Body of pancreas (tissue), 4 donors: ENCODE measurements around the gene SGMS2. TPM values are rescaled to one million over a fixed set of nuclear protein-coding genes. Genes with fewer than 3 reads are reported as not detected.

ENCODE experiments used
- ATAC-seq: fragments of 150-250 bp; one replicate; pipeline ENCODE4 v1.9.1; 2016
- DNase-seq, 4 donors: peaks; one replicate each; pipeline ENCODE4 v3.0.0-alpha.2; 2019
- H3K27ac ChIP-seq, 4 donors: fragments of 200-600 bp; sonication (generic); 1 replicate in 3 of 4; 2 replicates in 1 of 4; pipeline versions ENCODE4 v1.5.1 to v1.6.1; 2016 to 2019; ENCODE audit warnings: mild to moderate bottlenecking in 1 of 4, mixed read lengths in 1 of 4, moderate library complexity in 1 of 4
- H3K27me3 ChIP-seq, 2 donors: fragments of 200-600 bp; sonication (generic); one replicate each; pipeline ENCODE4 v1.6.0; 2016; ENCODE audit warnings: mild to moderate bottlenecking in 1 of 2
- H3K36me3 ChIP-seq, 2 donors: fragments of 200-600 bp; sonication (generic); replicated peaks in 1 of 2; 2 replicates each; pipeline ENCODE4 v1.5.1; 2016; ENCODE audit warnings: low read depth in 2 of 2; ENCODE audit not compliant: insufficient read depth in 1 of 2
- H3K4me1 ChIP-seq: fragments of 200-600 bp; sonication (generic); one replicate; pipeline ENCODE4 v1.6.0; 2016
- H3K4me3 ChIP-seq, 2 donors: fragments of 200-600 bp; sonication (generic); 1 replicate in 1 of 2; 2 replicates in 1 of 2; pipeline ENCODE4 v1.5.1; 2016 to 2019
- H3K9me3 ChIP-seq, 3 donors: fragments of 200-600 bp; sonication (generic); 1 replicate in 2 of 3; 2 replicates in 1 of 3; pipeline ENCODE4 v1.5.1; 2016
- POLR2A ChIP-seq, 3 donors: fragments of 450-650 bp; IDR thresholded peaks; one replicate each; pipeline ENCODE4 v1.6.1; 2016; ENCODE audit warnings: antibody characterized with exemption in 3 of 3, mild to moderate bottlenecking in 2 of 3
- WGBS, 2 donors: methylation state at CpG; one replicate each; pipeline ENCODE4 v1.1.5; 2017; 5-methylcytosine and 5-hydroxymethylcytosine counted together
- intact Hi-C: fragments of 100-400 bp; cut with DNase I; formaldehyde crosslinking; loops from one replicate; pipeline ENCODE4 v1.15.1; 2023
- total RNA-seq, 2 donors: library from RNA; depleted of rRNA; stranded (reverse); fragments of >200 nt; gene quantifications; one replicate each; pipeline ENCODE4 v1.1.0, GENCODE V29; 2016
- TF ChIP-seq, protein P1 (sequence below), 7 experiments: fragments of 450-650 bp in 4 of 7; fragments of 200-600 bp in 3 of 7; sonication (generic) in 3 of 7; IDR thresholded peaks; one replicate each; pipeline ENCODE4 v1.5.1; 2016 to 2019; ENCODE audit warnings: antibody characterized with exemption in 7 of 7

SGMS2 gene
- total RNA-seq, 2 donors from 2014 or later = 32.2 to 36.9 TPM

DNA sequence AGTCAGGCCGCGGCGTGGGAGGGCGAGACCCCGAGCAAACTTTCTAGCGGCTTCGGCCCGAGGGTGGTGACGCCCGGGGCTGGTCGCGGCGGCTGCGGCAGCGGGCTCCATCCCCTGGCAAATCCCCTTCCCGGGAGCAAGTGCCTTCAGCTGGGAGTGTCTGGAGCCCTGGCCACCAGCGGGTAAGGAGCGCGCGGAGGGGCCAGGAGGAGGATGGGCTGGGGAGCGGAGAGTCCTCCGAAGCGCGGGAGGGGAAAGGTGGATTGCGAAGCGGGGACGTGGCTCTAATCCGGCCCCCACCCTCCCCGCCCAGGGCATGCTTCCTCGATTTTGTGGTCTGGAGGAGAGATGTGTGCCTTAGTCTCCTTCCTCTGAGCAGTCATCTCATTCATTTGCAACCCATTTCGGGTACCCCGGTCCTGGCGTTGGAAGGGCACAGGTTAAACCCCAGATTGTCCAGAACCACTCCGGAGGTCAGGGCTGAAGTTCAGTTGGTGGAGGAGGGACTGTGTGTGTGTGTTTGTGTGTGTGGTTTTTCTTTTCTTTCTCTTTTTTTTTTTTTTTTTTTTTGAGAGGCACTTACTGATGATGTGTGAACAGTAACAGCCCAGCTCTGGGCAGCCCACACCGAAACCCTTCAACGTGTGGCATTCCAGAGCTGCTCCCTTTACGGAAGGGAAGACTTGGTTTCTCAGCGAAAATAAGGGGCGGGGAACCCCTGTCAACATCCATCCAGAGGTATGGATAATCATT, 516 bp downstream of the SGMS2 start:
- no peaks in the 10 kb centered on the region for H3K36me3 ChIP-seq
- no peaks in the 10 kb centered on the region for H3K9me3 ChIP-seq
- H3K4me1 ChIP-seq = peaks cover 29% of the 10 kb centered on the region
- DNase-seq (peak; percentile 69 to 79 (median 78)), ATAC-seq (peak; percentile 60)
- intact Hi-C loops = no loop called here
- H3K27me3 ChIP-seq = no peaks in the 10 kb centered on the region
- H3K4me3 ChIP-seq = peak overlapping the region; percentile 58 to 67
- peak in 2 of 3 donors; percentile 54 to 63 for TF ChIP-seq POLR2A (IDR thresholded peaks at IDR 0.05)
- TF ChIP-seq, protein P1, sequence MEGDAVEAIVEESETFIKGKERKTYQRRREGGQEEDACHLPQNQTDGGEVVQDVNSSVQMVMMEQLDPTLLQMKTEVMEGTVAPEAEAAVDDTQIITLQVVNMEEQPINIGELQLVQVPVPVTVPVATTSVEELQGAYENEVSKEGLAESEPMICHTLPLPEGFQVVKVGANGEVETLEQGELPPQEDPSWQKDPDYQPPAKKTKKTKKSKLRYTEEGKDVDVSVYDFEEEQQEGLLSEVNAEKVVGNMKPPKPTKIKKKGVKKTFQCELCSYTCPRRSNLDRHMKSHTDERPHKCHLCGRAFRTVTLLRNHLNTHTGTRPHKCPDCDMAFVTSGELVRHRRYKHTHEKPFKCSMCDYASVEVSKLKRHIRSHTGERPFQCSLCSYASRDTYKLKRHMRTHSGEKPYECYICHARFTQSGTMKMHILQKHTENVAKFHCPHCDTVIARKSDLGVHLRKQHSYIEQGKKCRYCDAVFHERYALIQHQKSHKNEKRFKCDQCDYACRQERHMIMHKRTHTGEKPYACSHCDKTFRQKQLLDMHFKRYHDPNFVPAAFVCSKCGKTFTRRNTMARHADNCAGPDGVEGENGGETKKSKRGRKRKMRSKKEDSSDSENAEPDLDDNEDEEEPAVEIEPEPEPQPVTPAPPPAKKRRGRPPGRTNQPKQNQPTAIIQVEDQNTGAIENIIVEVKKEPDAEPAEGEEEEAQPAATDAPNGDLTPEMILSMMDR (IDR thresholded peaks at IDR 0.05) = no peak
- 0 to 1% methylated on average over 10 to 24 of the region's 39 CpGs for WGBS, 2 donors
- H3K27ac ChIP-seq = peak overlapping the region; percentile 98 to 99 (median 98)

DNA sequence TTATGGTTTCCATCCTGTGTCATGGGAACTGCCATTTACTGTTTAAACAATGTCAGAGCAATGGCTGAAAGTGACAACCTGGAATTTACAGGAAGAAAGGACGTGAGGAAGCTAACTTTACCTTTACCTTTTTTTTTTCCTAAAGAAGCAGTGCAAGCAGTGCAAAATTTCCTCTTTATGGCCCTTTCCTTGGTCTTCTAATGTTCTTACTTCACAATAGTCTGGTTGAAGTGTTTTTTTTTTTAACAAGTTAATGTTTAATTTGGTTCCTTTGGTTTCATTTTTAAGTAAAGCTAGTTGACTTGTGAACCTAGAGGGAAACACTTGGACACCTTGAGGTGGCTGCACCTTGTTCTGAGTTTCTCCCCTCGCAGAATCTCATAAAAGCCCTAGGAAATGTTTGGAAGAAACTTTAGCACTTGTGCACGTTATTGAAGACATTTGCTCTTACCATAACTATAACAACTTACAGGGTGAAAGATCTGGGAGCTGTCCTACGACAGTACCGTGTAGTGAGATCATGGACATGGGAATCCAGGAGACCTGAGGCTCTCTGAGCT, 1.8 kb downstream of the SGMS2 start:
- Histone ChIP-seq H3K27ac (peak overlapping the region; percentile 84 to 99 (median 98)), H3K4me3 (peak overlapping the region in 1 of 2 donors; percentile 67), H3K4me1 (peaks cover 35% of the 10 kb centered on the region), H3K27me3 (no peaks in the 10 kb centered on the region), H3K36me3 (no peaks in the 10 kb centered on the region), H3K9me3 (no peaks in the 10 kb centered on the region)
- peak; percentile 14 for ATAC-seq
- peak in 2 of 4 donors; percentile 27 to 32 for DNase-seq
- WGBS, 2 donors = 13 to 21% methylated on average over 5 of the region's 5 CpGs
- intact Hi-C loops = no loop called here
- TF ChIP-seq, protein P1 (IDR thresholded peaks at IDR 0.05) = no peak
- TF ChIP-seq POLR2A (IDR thresholded peaks at IDR 0.05) = peak; percentile 53 to 76 (median 74)

- Histone ChIP-seq H3K4me3 (no peak overlapping the region), H3K27me3 (no peaks in the 10 kb centered on the region), H3K9me3 (no peaks in the 10 kb centered on the region), H3K4me1 (peaks cover 47% of the 10 kb centered on the region), H3K36me3 (no peaks in the 10 kb centered on the region), H3K27ac (peak overlapping the region; percentile 84 to 99 (median 98))
- DNase-seq (no peak), ATAC-seq (no peak)
- intact Hi-C loops = no loop called here
- TF ChIP-seq POLR2A (IDR thresholded peaks at IDR 0.05) = no peak
- TF ChIP-seq, protein P1 (IDR thresholded peaks at IDR 0.05) = no peak
- 59 to 66% methylated on average over 6 of the region's 6 CpGs for WGBS, 2 donors
Observed at GRCh38 chr4:107828315-107829090, 3.8 kb downstream of the SGMS2 start.

GRCh38 chr4:107831140-107831539, 6.4 kb downstream of the SGMS2 start:
- H3K4me1 ChIP-seq = peaks cover 38% of the 10 kb centered on the region
- H3K27ac ChIP-seq = no peak overlapping the region
- TF ChIP-seq POLR2A (IDR thresholded peaks at IDR 0.05) = no peak
- TF ChIP-seq, protein P1 (IDR thresholded peaks at IDR 0.05) = no peak
- no peaks in the 10 kb centered on the region for H3K36me3 ChIP-seq
- ATAC-seq (no peak), DNase-seq (no peak)
- intact Hi-C loops = no loop called here
- H3K27me3 ChIP-seq = no peaks in the 10 kb centered on the region
- H3K4me3 ChIP-seq = no peak overlapping the region
- no peaks in the 10 kb centered on the region for H3K9me3 ChIP-seq
- 92 to 96% methylated on average over 4 of the region's 4 CpGs for WGBS, 2 donors
